Activated CD4-positive, alpha-beta T cell treated with anti-CD3 and anti-CD28 coated beads, Interleukin-2, amount 10 ng/mL, durations not matched to agents 24 days and 14 days (primary cell): ENCODE measurements around the gene LENG9. TPM values are rescaled to one million over a fixed set of nuclear protein-coding genes. Genes with fewer than 3 reads are reported as not detected.
"Not testable (repeated sequence)": the region's sequence is repeated elsewhere in the genome, so short reads cannot be mapped to it uniquely, and the experiment has no call there.

Source experiments
- DNase-seq: peaks from one replicate; pipeline ENCODE4 v3.0.0; 2022
- H3K27ac Mint-ChIP-seq: one replicate; pipeline ENCODE4 v1.8.0; 2022; ENCODE audit warnings: mild to moderate bottlenecking, mixed read lengths
- H3K27me3 Mint-ChIP-seq: one replicate; pipeline ENCODE4 v1.8.0; 2022; ENCODE audit warnings: mixed read lengths
- H3K36me3 Mint-ChIP-seq: one replicate; pipeline ENCODE4 v1.8.0; 2022; ENCODE audit warnings: low read depth, mild to moderate bottlenecking, mixed read lengths
- H3K4me1 Mint-ChIP-seq: one replicate; pipeline ENCODE4 v1.8.0; 2021; ENCODE audit warnings: mixed read lengths
- H3K4me3 Mint-ChIP-seq: one replicate; pipeline ENCODE4 v1.8.0; 2022; ENCODE audit warnings: mild to moderate bottlenecking, moderate library complexity, mixed read lengths
- H3K9me3 Mint-ChIP-seq: one replicate; pipeline ENCODE4 v1.8.0; 2021; ENCODE audit warnings: mixed read lengths
- intact Hi-C: fragments of 100-400 bp; cut with micrococcal nuclease; formaldehyde crosslinking; loops from one replicate; pipeline ENCODE4 v1.15.1; 2023
- total RNA-seq: library from RNA; stranded (reverse); gene quantifications from 2 replicates; pipeline ENCODE4 v1.2.3, GENCODE V29; 2022

Gene LENG9
- total RNA-seq = 8.2 and 8.3 TPM in 2 replicates

- peaks cover 3% of the 10 kb centered on the region for H3K9me3 Mint-ChIP-seq
- peak; percentile 99 for DNase-seq
- H3K4me1 Mint-ChIP-seq = peaks cover 26% of the 10 kb centered on the region
- peaks cover 29% of the 10 kb centered on the region for H3K36me3 Mint-ChIP-seq
- H3K27me3 Mint-ChIP-seq = peaks cover 16% of the 10 kb centered on the region
- H3K4me3 Mint-ChIP-seq = peak within 1 kb of the TSS; percentile 87
- peak within 1 kb of the TSS; percentile 90 for H3K27ac Mint-ChIP-seq
- intact Hi-C loops = loop anchor here (1.0 to 10.0 kb wide), 8 partner anchors 14 to 1161 kb away; partner anchors contain the start of genes CNOT3, LENG8, MYADM and PPP1R12C
These were observed at the start of gene LENG9 for GRCh38 chr19:54463531-54464043. Gene LENG9 (minus strand): TSS chr19:54463778. CDS start chr19:54463526, 252 bp downstream.

- H3K4me1 Mint-ChIP-seq = peaks cover 15% of the 10 kb centered on the region
- intact Hi-C loops, H3K9me3 Mint-ChIP-seq, DNase-seq, H3K27me3 Mint-ChIP-seq, H3K27ac Mint-ChIP-seq, H3K36me3 Mint-ChIP-seq, H3K4me3 Mint-ChIP-seq: not testable (repeated sequence)
These were observed 45.8 kb upstream of the LENG9 start for GRCh38 chr19:54509200-54509940.

GRCh38 chr19:54508487-54508886 is 44.9 kb upstream of the LENG9 start:
- DNase-seq, H3K27ac Mint-ChIP-seq, H3K27me3 Mint-ChIP-seq, H3K36me3 Mint-ChIP-seq, intact Hi-C loops, H3K9me3 Mint-ChIP-seq, H3K4me3 Mint-ChIP-seq: not testable (repeated sequence)
- peaks cover 15% of the 10 kb centered on the region for H3K4me1 Mint-ChIP-seq

GRCh38 chr19:54507824-54508223 is 44.2 kb upstream of the LENG9 start:
- intact Hi-C loops = no loop called here
- H3K9me3 Mint-ChIP-seq = no peaks in the 10 kb centered on the region
- H3K36me3 Mint-ChIP-seq = peaks cover 2% of the 10 kb centered on the region
- H3K27me3 Mint-ChIP-seq = no peaks in the 10 kb centered on the region
- H3K4me1 Mint-ChIP-seq = peaks cover 15% of the 10 kb centered on the region
- no peak overlapping the region for H3K27ac Mint-ChIP-seq
- DNase-seq = no peak
- no peak overlapping the region for H3K4me3 Mint-ChIP-seq

- H3K27ac Mint-ChIP-seq, intact Hi-C loops, H3K4me3 Mint-ChIP-seq, H3K36me3 Mint-ChIP-seq, H3K9me3 Mint-ChIP-seq, DNase-seq, H3K27me3 Mint-ChIP-seq: not testable (repeated sequence)
- peaks cover 22% of the 10 kb centered on the region for H3K4me1 Mint-ChIP-seq
These were observed 43.6 kb upstream of the LENG9 start for GRCh38 chr19:54507038-54507717.

- intact Hi-C loops = no loop called here
- H3K27ac Mint-ChIP-seq = no peak overlapping the region
These were observed 42.5 kb upstream of the LENG9 start for GRCh38 chr19:54506079-54506478.

GRCh38 chr19:54505542-54505941 is 42.0 kb upstream of the LENG9 start:
- intact Hi-C loops, H3K36me3 Mint-ChIP-seq, H3K27me3 Mint-ChIP-seq, DNase-seq, H3K9me3 Mint-ChIP-seq: not testable (repeated sequence)
- peaks cover 22% of the 10 kb centered on the region for H3K4me1 Mint-ChIP-seq
- H3K27ac Mint-ChIP-seq = peak overlapping the region; percentile 32
- peak overlapping the region; percentile 28 for H3K4me3 Mint-ChIP-seq

More at GRCh38 chr19:54506079-54506478, 42.5 kb upstream of the LENG9 start:
- H3K4me3 Mint-ChIP-seq = peak overlapping the region; percentile 25
- no peaks in the 10 kb centered on the region for H3K9me3 Mint-ChIP-seq
- DNase-seq = no peak
- H3K27me3 Mint-ChIP-seq = no peaks in the 10 kb centered on the region
- peaks cover 2% of the 10 kb centered on the region for H3K36me3 Mint-ChIP-seq
- H3K4me1 Mint-ChIP-seq = peaks cover 22% of the 10 kb centered on the region

- Mint-ChIP-seq H3K27me3 (peaks cover 6% of the 10 kb centered on the region), H3K36me3 (peaks cover 2% of the 10 kb centered on the region), H3K4me3 (peak within 1 kb of the TSS; percentile 75), H3K9me3 (no peaks in the 10 kb centered on the region), H3K27ac (peak within 1 kb of the TSS; percentile 75), H3K4me1 (peaks cover 27% of the 10 kb centered on the region)
- intact Hi-C loops = loop anchor here (2.0 kb wide), 1 partner anchor 14 kb away; no protein-coding TSS in a partner anchor
- peak; percentile 71 for DNase-seq
These were observed 39.0 kb upstream of the LENG9 start, which contains the start of gene LAIR2 for GRCh38 chr19:54502518-54503048. Gene LAIR2 (plus strand): TSS chr19:54502831. CDS start chr19:54502919, 88 bp downstream.

- DNase-seq, H3K4me3 Mint-ChIP-seq, H3K36me3 Mint-ChIP-seq, H3K27ac Mint-ChIP-seq, H3K9me3 Mint-ChIP-seq, intact Hi-C loops: not testable (repeated sequence)
- peaks cover 16% of the 10 kb centered on the region for H3K4me1 Mint-ChIP-seq
- peaks cover 22% of the 10 kb centered on the region for H3K27me3 Mint-ChIP-seq
These were observed 34.8 kb upstream of the LENG9 start for GRCh38 chr19:54498451-54498772.

- Mint-ChIP-seq H3K27me3 (peaks cover 26% of the 10 kb centered on the region), H3K4me1 (peaks cover 16% of the 10 kb centered on the region), H3K4me3 (peak overlapping the region; percentile 23)
- H3K27ac Mint-ChIP-seq, intact Hi-C loops, H3K9me3 Mint-ChIP-seq, H3K36me3 Mint-ChIP-seq: not testable (repeated sequence)
- peak; percentile 69 for DNase-seq
These were observed 34.3 kb upstream of the LENG9 start for GRCh38 chr19:54497747-54498450.

- H3K4me1 Mint-ChIP-seq, H3K4me3 Mint-ChIP-seq, H3K9me3 Mint-ChIP-seq, H3K36me3 Mint-ChIP-seq, intact Hi-C loops, DNase-seq, H3K27ac Mint-ChIP-seq: not testable (repeated sequence)
- H3K27me3 Mint-ChIP-seq = peaks cover 35% of the 10 kb centered on the region
These were observed 31.7 kb upstream of the LENG9 start for GRCh38 chr19:54495284-54495683.

GRCh38 chr19:54493967-54494585 is 30.5 kb upstream of the LENG9 start:
- DNase-seq = no peak
- Mint-ChIP-seq H3K27me3 (peaks cover 36% of the 10 kb centered on the region), H3K27ac (no peak overlapping the region), H3K9me3 (no peaks in the 10 kb centered on the region), H3K4me3 (no peak overlapping the region), H3K36me3 (no peaks in the 10 kb centered on the region), H3K4me1 (peaks cover 6% of the 10 kb centered on the region)
- intact Hi-C loops = no loop called here

GRCh38 chr19:54493056-54493455 is 29.5 kb upstream of the LENG9 start:
- H3K36me3 Mint-ChIP-seq, H3K4me1 Mint-ChIP-seq, DNase-seq, H3K27ac Mint-ChIP-seq, H3K4me3 Mint-ChIP-seq, intact Hi-C loops, H3K9me3 Mint-ChIP-seq: not testable (repeated sequence)
- peaks cover 35% of the 10 kb centered on the region for H3K27me3 Mint-ChIP-seq
